ENCODE results near the gene FOXP1.
A peak's percentile ranks its signal among the peaks of the same experiment; 100 is the strongest.

The FOXP1 gene

GRCh38 chr3:71050538-71051258 is 532.8 kb downstream of the FOXP1 start:
- no peak for TF ChIP-seq CTCF (conservative IDR thresholded peaks at IDR 0.05)
- H3K27ac ChIP-seq = peak overlapping the region; percentile 98

GRCh38 chr3:71050166-71050537 is 533.4 kb downstream of the FOXP1 start:
- no peak for TF ChIP-seq CTCF (conservative IDR thresholded peaks at IDR 0.05)
- peak overlapping the region; percentile 98 for H3K27ac ChIP-seq

- TF ChIP-seq CTCF (conservative IDR thresholded peaks at IDR 0.05) = no peak
- H3K27ac ChIP-seq = peak overlapping the region; percentile 98
Observed at GRCh38 chr3:71048948-71049347, 534.6 kb downstream of the FOXP1 start.

GRCh38 chr3:71047616-71048531 is 535.7 kb downstream of the FOXP1 start:
- TF ChIP-seq CTCF (conservative IDR thresholded peaks at IDR 0.05) = no peak
- peak overlapping the region; percentile 98 for H3K27ac ChIP-seq

- no peak for TF ChIP-seq CTCF (conservative IDR thresholded peaks at IDR 0.05)
- H3K27ac ChIP-seq = peak overlapping the region; percentile 98; the same call in 1 of the 2 replicates
Observed at GRCh38 chr3:71046791-71047190, 536.7 kb downstream of the FOXP1 start.

GRCh38 chr3:71045917-71046282 is 537.6 kb downstream of the FOXP1 start:
- TF ChIP-seq CTCF (conservative IDR thresholded peaks at IDR 0.05) = no peak
- no peak overlapping the region for H3K27ac ChIP-seq

GRCh38 chr3:71045212-71045916 is 538.2 kb downstream of the FOXP1 start:
- no peak overlapping the region for H3K27ac ChIP-seq
- no peak for TF ChIP-seq CTCF (conservative IDR thresholded peaks at IDR 0.05)

All from VCaP (cell line).